H9 (cell line): Measurements from ENCODE around the gene EED. TPM values are rescaled to one million over a fixed set of nuclear protein-coding genes. Genes with fewer than 3 reads are reported as not detected.
"Not testable (repeated sequence)": the region's sequence is repeated elsewhere in the genome, so short reads cannot be mapped to it uniquely, and the experiment has no call there.

ENCODE experiments used
- DNase-seq: peaks from one replicate; pipeline ENCODE4 v3.0.0-alpha.2; 2017
- H2AFZ ChIP-seq: one replicate; pipeline ENCODE4 v1.6.1; 2013; ENCODE audit warnings: mild to moderate bottlenecking, low read length, control low read depth, moderate library complexity
- H2AK5ac ChIP-seq: 2 replicates; pipeline ENCODE4 v1.6.1; 2013; ENCODE audit warnings: low read length, control low read depth, mixed read lengths; ENCODE audit not compliant: insufficient read length
- H2BK120ac ChIP-seq: one replicate; pipeline ENCODE4 v1.6.1; 2013; ENCODE audit warnings: low read depth, mild to moderate bottlenecking, low read length, control low read depth, inconsistent platforms; ENCODE audit not compliant: poor library complexity, severe bottlenecking
- H2BK12ac ChIP-seq: 2 replicates; pipeline ENCODE4 v1.6.1; 2013; ENCODE audit warnings: low read length, control low read depth, mixed read lengths, low read depth; ENCODE audit not compliant: insufficient read length
- H2BK15ac ChIP-seq: 2 replicates; pipeline ENCODE4 v1.6.1; 2013; ENCODE audit warnings: low read depth, low read length, control low read depth
- H2BK20ac ChIP-seq: one replicate; pipeline ENCODE4 v1.6.1; 2013; ENCODE audit warnings: low read depth, mild to moderate bottlenecking, low read length, control low read depth, inconsistent platforms; ENCODE audit not compliant: poor library complexity, severe bottlenecking
- H2BK5ac ChIP-seq: 2 replicates; pipeline ENCODE4 v1.6.1; 2013; ENCODE audit warnings: low read length, control low read depth, mixed read lengths; ENCODE audit not compliant: insufficient read length
- H3K14ac ChIP-seq: 2 replicates; pipeline ENCODE4 v1.6.1; 2013; ENCODE audit warnings: low read length, control low read depth; ENCODE audit not compliant: insufficient read depth
- H3K18ac ChIP-seq: 2 replicates; pipeline ENCODE4 v1.6.1; 2013; ENCODE audit warnings: low read depth, mild to moderate bottlenecking, mixed read lengths, low read length, control low read depth; ENCODE audit not compliant: insufficient read length
- H3K23ac ChIP-seq: 2 replicates; pipeline ENCODE4 v1.6.1; 2013; ENCODE audit warnings: low read length, control low read depth, mixed read lengths, low read depth; ENCODE audit not compliant: insufficient read length
- H3K23me2 ChIP-seq: 2 replicates; pipeline ENCODE4 v1.6.1; 2013; ENCODE audit warnings: low read depth, mild to moderate bottlenecking, mixed read lengths, low read length, control low read depth; ENCODE audit not compliant: insufficient read length, poor library complexity, severe bottlenecking
- H3K27ac ChIP-seq: 2 replicates; pipeline ENCODE4 v1.5.1; 2013; ENCODE audit warnings: low read length, control low read depth, mixed read lengths, low read depth; ENCODE audit not compliant: insufficient read length
- H3K27me3 ChIP-seq: 2 replicates; pipeline ENCODE4 v1.6.1; 2013; ENCODE audit warnings: low read length, control low read depth, inconsistent platforms; ENCODE audit not compliant: insufficient read depth
- H3K4ac ChIP-seq: 2 replicates; pipeline ENCODE4 v1.6.1; 2013; ENCODE audit warnings: low read depth, mild to moderate bottlenecking, control low read depth, inconsistent platforms, low read length, moderate library complexity
- H3K4me1 ChIP-seq: 2 replicates; pipeline ENCODE4 v1.6.1; 2013; ENCODE audit warnings: low read length, control low read depth, inconsistent platforms; ENCODE audit not compliant: insufficient read depth
- H3K4me2 ChIP-seq: 2 replicates; pipeline ENCODE4 v1.6.1; 2013; ENCODE audit warnings: low read length, control low read depth, mixed read lengths; ENCODE audit not compliant: insufficient read length, insufficient read depth
- H3K56ac ChIP-seq: 2 replicates; pipeline ENCODE4 v1.6.1; 2013; ENCODE audit warnings: low read depth, mild to moderate bottlenecking, mixed read lengths, low read length, control low read depth; ENCODE audit not compliant: insufficient read length
- H3K79me1 ChIP-seq: 2 replicates; pipeline ENCODE4 v1.6.1; 2013; ENCODE audit warnings: low read depth, mild to moderate bottlenecking, moderate library complexity, low read length, control low read depth, inconsistent platforms; ENCODE audit not compliant: insufficient read depth, poor library complexity, severe bottlenecking
- H3K79me2 ChIP-seq: 2 replicates; pipeline ENCODE4 v1.6.1; 2013; ENCODE audit warnings: low read length, control low read depth, inconsistent platforms; ENCODE audit not compliant: insufficient read depth
- H3K9ac ChIP-seq: 2 replicates; pipeline ENCODE4 v1.6.1; 2013; ENCODE audit warnings: low read length, control low read depth, mixed read lengths; ENCODE audit not compliant: insufficient read length; ENCODE audit errors: extremely low read depth
- H3K9me3 ChIP-seq: one replicate; pipeline ENCODE4 v1.6.1; 2013; ENCODE audit warnings: low read depth, low read length, inconsistent platforms; ENCODE audit not compliant: control insufficient read depth
- H3T11ph ChIP-seq: one replicate; pipeline ENCODE4 v1.6.1; 2013; ENCODE audit warnings: mild to moderate bottlenecking, low read length, control low read depth, inconsistent platforms
- H4K20me1 ChIP-seq: one replicate; pipeline ENCODE4 v1.6.1; 2013; ENCODE audit not compliant: control insufficient read depth, insufficient read length, insufficient read depth
- H4K5ac ChIP-seq: 2 replicates; pipeline ENCODE4 v1.6.1; 2013; ENCODE audit warnings: low read depth, mild to moderate bottlenecking, mixed read lengths, low read length, control low read depth; ENCODE audit not compliant: insufficient read length
- H4K8ac ChIP-seq: replicated peaks from 2 replicates; pipeline ENCODE4 v1.6.1; 2013; ENCODE audit warnings: low read length, control low read depth, mixed read lengths, low read depth; ENCODE audit not compliant: insufficient read length
- H4K91ac ChIP-seq: 2 replicates; pipeline ENCODE4 v1.6.1; 2013; ENCODE audit warnings: low read depth, mild to moderate bottlenecking, moderate library complexity, mixed read lengths, low read length, control low read depth; ENCODE audit not compliant: insufficient read length
- H3K27ac Mint-ChIP-seq, 3 experiments: 2 replicates in 2 of 3; 3 replicates in 1 of 3; pipeline ENCODE4 v1.8.0; 2020 to 2021; ENCODE audit warnings: mixed read lengths in 3 of 3, mild to moderate bottlenecking in 1 of 3, moderate library complexity in 1 of 3
- H3K27me3 Mint-ChIP-seq: 2 replicates; pipeline ENCODE4 v1.8.0; 2021; ENCODE audit warnings: low read depth, mild to moderate bottlenecking, moderate library complexity, mixed read lengths
- H3K36me3 Mint-ChIP-seq, 3 experiments: 2 replicates in 2 of 3; 3 replicates in 1 of 3; pipeline ENCODE4 v1.8.0; 2020 to 2021; ENCODE audit warnings: low read depth in 3 of 3, mixed read lengths in 3 of 3; ENCODE audit not compliant: insufficient read depth in 1 of 3
- H3K4me1 Mint-ChIP-seq, 2 experiments: 2 replicates each; pipeline ENCODE4 v1.8.0; 2020; ENCODE audit warnings: mixed read lengths in 2 of 2
- H3K4me3 Mint-ChIP-seq, 2 experiments: 2 replicates in 1 of 2; 3 replicates in 1 of 2; pipeline ENCODE4 v1.8.0; 2020 to 2021; ENCODE audit warnings: mild to moderate bottlenecking in 2 of 2, mixed read lengths in 2 of 2, moderate library complexity in 1 of 2
- H3K9me3 Mint-ChIP-seq, 2 experiments: 2 replicates in 1 of 2; 3 replicates in 1 of 2; pipeline ENCODE4 v1.8.0; 2020; ENCODE audit warnings: mild to moderate bottlenecking in 2 of 2, mixed read lengths in 2 of 2, moderate library complexity in 1 of 2
- whole genome bisulfite sequencing: extraction: QIAGEN DNeasy Blood & Tissue Kit; methylation state at CpG from one replicate; pipeline ENCODE4 v1.1.7; 2013; ENCODE audit warnings: missing lambda C conversion rate, low lambda C conversion rate, mixed read lengths; ENCODE audit not compliant: insufficient read length; ENCODE audit errors: extremely low coverage; 5-methylcytosine and 5-hydroxymethylcytosine counted together
- total RNA-seq: library from RNA; stranded (reverse); gene quantifications from 2 replicates; pipeline ENCODE4 v1.2.1, GENCODE V29; 2021
- TF ChIP-seq, protein P1 (sequence below): fragments of 200-600 bp; sonication (generic); conservative IDR thresholded peaks from 3 replicates; pipeline ENCODE4 v1.8.0; 2021; ENCODE audit warnings: antibody characterized with exemption, mild to moderate bottlenecking

The EED gene
- total RNA-seq, 1 experiment from 2014 or later: 34.1 TPM

DNA sequence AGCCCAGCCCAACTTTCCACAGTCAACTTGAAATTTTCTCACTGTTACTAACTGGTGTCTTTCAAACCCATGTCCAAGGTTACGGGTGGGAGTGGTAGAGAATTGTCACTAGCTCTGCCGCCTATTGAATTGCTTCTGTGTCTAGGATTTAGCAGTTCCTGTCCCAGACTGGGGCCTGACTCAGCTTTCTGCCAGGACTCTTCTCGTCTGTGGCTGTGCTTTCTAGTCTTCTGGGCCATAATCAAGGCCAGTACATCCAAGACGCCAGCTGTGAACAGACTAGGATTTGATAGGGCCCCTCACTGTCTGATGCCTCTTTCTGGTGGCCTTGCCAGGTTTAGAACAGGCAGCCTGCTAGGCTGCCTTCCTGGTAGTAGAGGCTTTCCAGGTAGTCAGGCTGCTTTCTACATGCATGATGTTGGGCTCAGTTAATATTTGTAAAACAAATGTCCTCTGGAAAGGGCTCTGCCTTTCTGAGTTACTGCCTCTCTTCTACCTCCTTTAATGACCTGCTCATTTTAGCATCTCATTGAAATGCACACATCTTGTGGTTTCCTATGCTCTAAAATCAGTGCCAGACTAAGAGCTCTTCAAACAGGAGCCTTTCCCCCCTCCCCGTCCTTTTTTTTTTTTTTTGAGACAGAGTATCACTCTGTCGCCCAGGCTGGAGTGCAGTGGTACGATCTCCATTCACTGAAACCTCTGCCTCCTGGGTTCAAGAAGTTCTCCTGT, 44.4 kb downstream of the EED start:
- Histone ChIP-seq H3K4me2 (no peak overlapping the region), H3K18ac (no peak overlapping the region), H4K20me1 (no peaks in the 10 kb centered on the region), H2BK15ac (no peak overlapping the region), H3K27me3 (no peaks in the 10 kb centered on the region), H4K5ac (no peak overlapping the region), H4K8ac (no peak overlapping the region), H3T11ph (no peak overlapping the region), H2BK12ac (no peak overlapping the region), H3K4me1 (no peaks in the 10 kb centered on the region), H3K56ac (no peak overlapping the region), H2AFZ (no peak overlapping the region), H3K23me2 (no peaks in the 10 kb centered on the region), H3K4ac (no peak overlapping the region), H3K79me2 (no peaks in the 10 kb centered on the region), H4K91ac (no peak overlapping the region), H3K9me3 (no peaks in the 10 kb centered on the region), H3K14ac (no peak overlapping the region), H3K27ac (no peak overlapping the region), H2BK5ac (no peak overlapping the region), H3K79me1 (no peaks in the 10 kb centered on the region), H2BK120ac (no peak overlapping the region), H3K9ac (no peak overlapping the region), H3K23ac (no peak overlapping the region), H2BK20ac (no peak overlapping the region), H2AK5ac (no peak overlapping the region)
- TF ChIP-seq, protein P1, sequence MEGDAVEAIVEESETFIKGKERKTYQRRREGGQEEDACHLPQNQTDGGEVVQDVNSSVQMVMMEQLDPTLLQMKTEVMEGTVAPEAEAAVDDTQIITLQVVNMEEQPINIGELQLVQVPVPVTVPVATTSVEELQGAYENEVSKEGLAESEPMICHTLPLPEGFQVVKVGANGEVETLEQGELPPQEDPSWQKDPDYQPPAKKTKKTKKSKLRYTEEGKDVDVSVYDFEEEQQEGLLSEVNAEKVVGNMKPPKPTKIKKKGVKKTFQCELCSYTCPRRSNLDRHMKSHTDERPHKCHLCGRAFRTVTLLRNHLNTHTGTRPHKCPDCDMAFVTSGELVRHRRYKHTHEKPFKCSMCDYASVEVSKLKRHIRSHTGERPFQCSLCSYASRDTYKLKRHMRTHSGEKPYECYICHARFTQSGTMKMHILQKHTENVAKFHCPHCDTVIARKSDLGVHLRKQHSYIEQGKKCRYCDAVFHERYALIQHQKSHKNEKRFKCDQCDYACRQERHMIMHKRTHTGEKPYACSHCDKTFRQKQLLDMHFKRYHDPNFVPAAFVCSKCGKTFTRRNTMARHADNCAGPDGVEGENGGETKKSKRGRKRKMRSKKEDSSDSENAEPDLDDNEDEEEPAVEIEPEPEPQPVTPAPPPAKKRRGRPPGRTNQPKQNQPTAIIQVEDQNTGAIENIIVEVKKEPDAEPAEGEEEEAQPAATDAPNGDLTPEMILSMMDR: no peak
- WGBS: no CpG with 5 or more reads among the region's 7 CpGs
- no peak overlapping the region for H3K4me3 Mint-ChIP-seq
- H3K9me3 Mint-ChIP-seq: no peaks in the 10 kb centered on the region
- H3K4me1 Mint-ChIP-seq: peaks cover 4 to 7% of the 10 kb centered on the region in 2 experiments; a peak in 2 of 4 replicates
- no peaks in the 10 kb centered on the region; the same call in 1 of the 2 replicates for H3K27me3 Mint-ChIP-seq
- H3K27ac Mint-ChIP-seq: peak overlapping the region in 2 of 3 experiments; percentile 55 to 91; a peak in 2 of 7 replicates
- DNase-seq: no peak
- H3K36me3 Mint-ChIP-seq: peaks cover 0 to 3% (median 0%) of the 10 kb centered on the region in 3 experiments; a peak in 2 of 7 replicates

DNA sequence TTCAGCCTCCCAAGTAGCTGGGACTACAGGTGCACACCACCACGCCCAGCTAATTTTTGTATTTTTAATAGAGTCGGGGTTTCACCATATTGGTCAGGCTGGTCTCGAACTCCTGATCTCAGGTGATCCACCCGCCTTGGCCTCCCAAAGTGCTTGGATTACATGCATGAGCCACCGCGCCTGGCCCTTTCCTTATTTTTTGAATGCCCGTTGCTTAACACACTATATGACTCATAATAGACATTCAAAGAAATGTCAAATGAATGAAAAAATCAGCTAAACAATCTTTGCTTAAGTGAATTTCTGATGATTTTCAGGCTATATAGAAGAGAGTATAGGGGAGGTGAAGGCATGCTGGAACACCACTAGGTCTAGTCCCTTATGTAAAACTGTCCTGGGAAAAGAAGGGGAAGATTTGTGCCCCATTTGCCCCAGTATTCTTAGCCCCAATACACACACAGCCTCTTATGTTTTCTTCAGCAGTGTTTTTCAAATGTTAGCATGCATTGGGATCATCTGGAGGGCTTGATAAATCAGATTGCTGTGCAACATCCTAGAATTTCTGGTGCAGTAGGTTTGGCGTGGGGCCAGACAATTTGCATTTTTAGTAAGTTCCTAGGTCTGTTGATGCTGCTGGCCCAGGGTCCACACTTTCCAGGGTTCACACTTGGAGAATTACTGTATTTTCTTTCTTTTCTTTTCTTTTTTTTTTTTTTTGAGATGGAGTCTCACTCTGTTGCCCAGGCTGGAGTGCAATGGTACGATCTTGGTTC, 45.1 kb downstream of the EED start:
- not testable (repeated sequence) for H3K27me3 ChIP-seq, H2BK5ac ChIP-seq, H3K27ac Mint-ChIP-seq, H4K8ac ChIP-seq, H3K27ac ChIP-seq, H3K23ac ChIP-seq, H4K91ac ChIP-seq, H2BK15ac ChIP-seq, H3K4me2 ChIP-seq, H3K4me1 ChIP-seq, H2BK12ac ChIP-seq, H3K4me3 Mint-ChIP-seq, H3K79me2 ChIP-seq, H3K23me2 ChIP-seq, H3T11ph ChIP-seq, H4K5ac ChIP-seq, H3K9me3 ChIP-seq, H3K56ac ChIP-seq, H3K18ac ChIP-seq, H3K9ac ChIP-seq, H3K14ac ChIP-seq, H3K4me1 Mint-ChIP-seq, H2BK120ac ChIP-seq, H2BK20ac ChIP-seq, H3K27me3 Mint-ChIP-seq, H4K20me1 ChIP-seq, H2AFZ ChIP-seq, H3K36me3 Mint-ChIP-seq, H2AK5ac ChIP-seq, H3K4ac ChIP-seq, H3K79me1 ChIP-seq, DNase-seq, H3K9me3 Mint-ChIP-seq
- no CpG with 5 or more reads among the region's 9 CpGs for WGBS
